Progenitor cell of endocrine pancreas (in vitro differentiated cells): ENCODE measurements around the gene TMTC4. TPM values are rescaled to one million over a fixed set of nuclear protein-coding genes. Genes with fewer than 3 reads are reported as not detected.
"Not testable (repeated sequence)": the region's sequence is repeated elsewhere in the genome, so short reads cannot be mapped to it uniquely, and the experiment has no call there.

ENCODE experiments used
- DNase-seq: peaks from one replicate; pipeline ENCODE4 v3.0.0; 2021; ENCODE audit warnings: low spot score; ENCODE audit not compliant: unreplicated experiment
- H3K27ac Mint-ChIP-seq: 2 replicates; pipeline ENCODE4 v1.8.0; 2021; ENCODE audit warnings: mild to moderate bottlenecking, moderate library complexity, mixed read lengths
- H3K27me3 Mint-ChIP-seq: 2 replicates; pipeline ENCODE4 v1.8.0; 2021; ENCODE audit warnings: mixed read lengths
- H3K36me3 Mint-ChIP-seq: 2 replicates; pipeline ENCODE4 v1.8.0; 2022; ENCODE audit warnings: mixed read lengths; ENCODE audit not compliant: insufficient read depth
- H3K4me1 Mint-ChIP-seq: 2 replicates; pipeline ENCODE4 v1.8.0; 2021; ENCODE audit warnings: low read depth, mixed read lengths
- H3K4me3 Mint-ChIP-seq: 2 replicates; pipeline ENCODE4 v1.8.0; 2021; ENCODE audit warnings: low read depth, mild to moderate bottlenecking, moderate library complexity, mixed read lengths
- H3K9me3 Mint-ChIP-seq: 2 replicates; pipeline ENCODE4 v1.8.0; 2021; ENCODE audit warnings: low read depth, mixed read lengths
- total RNA-seq: library from RNA; stranded (reverse); gene quantifications from 2 replicates; pipeline ENCODE4 v1.2.1, GENCODE V29; 2021
- TF ChIP-seq, protein P1 (sequence below): fragments of 200-600 bp; sonication (generic); IDR thresholded peaks from one replicate; pipeline ENCODE4 v1.5.0; 2021; ENCODE audit warnings: antibody characterized with exemption, mild to moderate bottlenecking; ENCODE audit not compliant: unreplicated experiment

Gene TMTC4
- total RNA-seq, 1 donor from 2014 or later, result 52.7 TPM

DNA sequence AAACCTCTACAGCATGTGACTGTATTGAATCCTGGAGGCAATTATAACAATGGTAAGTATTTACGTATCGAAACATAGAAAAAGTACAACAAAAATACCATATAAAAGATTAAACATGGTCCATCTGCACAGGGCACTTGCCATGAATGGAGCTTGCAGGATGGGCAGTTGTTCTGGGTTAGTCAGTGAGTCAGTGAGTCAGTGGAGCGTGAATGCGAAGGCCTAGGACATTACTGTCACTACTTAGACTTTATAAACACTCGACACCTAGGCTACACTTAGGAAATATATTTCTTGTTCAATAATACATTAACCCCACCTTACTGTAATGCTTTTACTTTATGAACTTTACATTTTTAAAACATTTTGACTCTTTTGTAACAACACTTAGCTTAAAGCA is 35.6 kb upstream of the TMTC4 start:
- peaks cover 3% of the 10 kb centered on the region for H3K27me3 Mint-ChIP-seq
- no peaks in the 10 kb centered on the region for H3K4me1 Mint-ChIP-seq
- H3K36me3 Mint-ChIP-seq, result no peaks in the 10 kb centered on the region
- no peak overlapping the region for H3K4me3 Mint-ChIP-seq
- TF ChIP-seq, protein P1, sequence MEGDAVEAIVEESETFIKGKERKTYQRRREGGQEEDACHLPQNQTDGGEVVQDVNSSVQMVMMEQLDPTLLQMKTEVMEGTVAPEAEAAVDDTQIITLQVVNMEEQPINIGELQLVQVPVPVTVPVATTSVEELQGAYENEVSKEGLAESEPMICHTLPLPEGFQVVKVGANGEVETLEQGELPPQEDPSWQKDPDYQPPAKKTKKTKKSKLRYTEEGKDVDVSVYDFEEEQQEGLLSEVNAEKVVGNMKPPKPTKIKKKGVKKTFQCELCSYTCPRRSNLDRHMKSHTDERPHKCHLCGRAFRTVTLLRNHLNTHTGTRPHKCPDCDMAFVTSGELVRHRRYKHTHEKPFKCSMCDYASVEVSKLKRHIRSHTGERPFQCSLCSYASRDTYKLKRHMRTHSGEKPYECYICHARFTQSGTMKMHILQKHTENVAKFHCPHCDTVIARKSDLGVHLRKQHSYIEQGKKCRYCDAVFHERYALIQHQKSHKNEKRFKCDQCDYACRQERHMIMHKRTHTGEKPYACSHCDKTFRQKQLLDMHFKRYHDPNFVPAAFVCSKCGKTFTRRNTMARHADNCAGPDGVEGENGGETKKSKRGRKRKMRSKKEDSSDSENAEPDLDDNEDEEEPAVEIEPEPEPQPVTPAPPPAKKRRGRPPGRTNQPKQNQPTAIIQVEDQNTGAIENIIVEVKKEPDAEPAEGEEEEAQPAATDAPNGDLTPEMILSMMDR, result no peak
- no peak overlapping the region for H3K27ac Mint-ChIP-seq
- no peak for DNase-seq
- no peaks in the 10 kb centered on the region for H3K9me3 Mint-ChIP-seq

DNA sequence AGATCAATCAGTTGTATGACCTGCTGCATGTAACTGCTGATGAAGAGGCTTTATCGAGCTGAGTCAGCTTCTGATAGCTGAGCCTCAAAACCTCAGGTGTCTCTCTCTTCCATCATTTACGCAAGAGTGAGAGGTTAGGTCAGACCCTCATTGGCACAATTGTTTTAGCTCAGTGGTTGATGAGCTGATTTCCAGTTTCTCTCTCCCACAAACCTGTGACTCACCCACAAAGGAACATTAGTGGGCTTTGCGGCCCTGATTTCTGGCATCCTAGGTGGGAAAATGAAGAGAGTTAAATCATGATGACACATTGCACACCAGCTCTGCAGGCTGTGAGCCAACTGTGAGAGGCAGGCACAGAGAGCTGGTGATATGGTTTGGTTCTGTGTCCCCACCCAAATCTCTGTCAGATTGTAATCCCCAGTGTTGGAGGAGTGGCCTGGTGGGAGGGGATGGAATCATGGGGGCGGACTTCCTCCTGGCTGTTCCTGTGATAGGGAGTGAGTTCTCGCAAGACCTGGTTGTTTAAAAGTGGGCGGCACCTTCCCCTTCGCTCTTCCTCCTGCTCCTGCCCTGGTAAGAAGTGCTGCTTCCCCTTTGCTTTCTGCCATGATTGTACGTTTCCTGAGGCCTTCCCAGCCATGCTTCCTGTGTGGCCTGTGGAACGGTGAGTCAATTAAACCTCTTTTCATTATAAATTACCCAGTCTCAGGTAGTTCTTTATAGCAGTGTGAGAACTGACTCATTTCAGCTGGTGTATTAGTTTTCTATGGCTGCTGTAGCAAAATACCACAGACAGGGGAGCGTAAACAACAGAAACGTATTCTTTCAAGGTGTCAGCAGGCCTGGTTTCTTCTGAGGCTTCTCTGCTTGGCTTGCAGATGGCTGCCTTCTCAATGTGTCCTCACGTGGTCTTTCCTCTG is 33.5 kb upstream of the TMTC4 start:
- Mint-ChIP-seq H3K4me3 (no peak overlapping the region), H3K36me3 (no peaks in the 10 kb centered on the region), H3K4me1 (no peaks in the 10 kb centered on the region), H3K9me3 (no peaks in the 10 kb centered on the region), H3K27me3 (no peaks in the 10 kb centered on the region), H3K27ac (no peak overlapping the region)
- no peak for DNase-seq
- TF ChIP-seq, protein P1, result no peak

DNA sequence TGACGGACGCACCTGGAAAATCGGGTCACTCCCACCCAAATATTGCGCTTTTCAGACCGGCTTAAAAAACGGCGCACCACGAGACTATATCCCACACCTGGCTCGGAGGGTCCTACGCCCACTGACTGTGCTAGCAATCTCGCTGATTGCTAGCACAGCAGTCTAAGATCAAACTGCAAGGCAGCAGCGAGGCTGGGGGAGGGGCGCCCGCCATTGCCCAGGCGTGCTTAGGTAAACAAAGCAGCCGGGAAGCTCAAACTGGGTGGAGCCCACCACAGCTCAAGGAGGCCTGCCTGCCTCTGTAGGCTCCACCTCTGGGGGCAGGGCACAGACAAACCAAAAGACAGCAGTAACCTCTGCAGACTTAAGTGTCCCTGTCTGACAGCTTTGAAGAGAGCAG is 23.7 kb upstream of the TMTC4 start:
- not testable (repeated sequence) for H3K4me3 Mint-ChIP-seq

DNA sequence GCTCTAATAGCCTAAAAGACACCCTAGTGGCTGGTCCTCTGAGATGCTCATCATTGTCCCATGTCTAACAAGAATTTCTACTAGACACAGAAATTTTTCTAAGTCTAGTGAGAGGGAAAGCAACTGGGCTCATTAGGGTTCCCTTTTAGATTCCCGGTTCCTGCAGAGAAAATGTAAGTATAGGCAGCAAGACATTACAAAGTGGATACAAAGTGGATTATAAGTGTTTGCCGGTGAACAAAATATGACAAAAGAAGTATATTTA is 20.8 kb upstream of the TMTC4 start:
- Mint-ChIP-seq H3K9me3 (peaks cover 8% of the 10 kb centered on the region), H3K27ac (no peak overlapping the region), H3K4me1 (no peaks in the 10 kb centered on the region), H3K36me3 (no peaks in the 10 kb centered on the region), H3K4me3 (no peak overlapping the region), H3K27me3 (peaks cover 5% of the 10 kb centered on the region)
- DNase-seq, result no peak
- TF ChIP-seq, protein P1, result no peak

More for the DNA sequence above, 23.7 kb upstream of the TMTC4 start:
- not testable (repeated sequence) for DNase-seq, H3K36me3 Mint-ChIP-seq, H3K27ac Mint-ChIP-seq, H3K9me3 Mint-ChIP-seq, H3K27me3 Mint-ChIP-seq, H3K4me1 Mint-ChIP-seq

DNA sequence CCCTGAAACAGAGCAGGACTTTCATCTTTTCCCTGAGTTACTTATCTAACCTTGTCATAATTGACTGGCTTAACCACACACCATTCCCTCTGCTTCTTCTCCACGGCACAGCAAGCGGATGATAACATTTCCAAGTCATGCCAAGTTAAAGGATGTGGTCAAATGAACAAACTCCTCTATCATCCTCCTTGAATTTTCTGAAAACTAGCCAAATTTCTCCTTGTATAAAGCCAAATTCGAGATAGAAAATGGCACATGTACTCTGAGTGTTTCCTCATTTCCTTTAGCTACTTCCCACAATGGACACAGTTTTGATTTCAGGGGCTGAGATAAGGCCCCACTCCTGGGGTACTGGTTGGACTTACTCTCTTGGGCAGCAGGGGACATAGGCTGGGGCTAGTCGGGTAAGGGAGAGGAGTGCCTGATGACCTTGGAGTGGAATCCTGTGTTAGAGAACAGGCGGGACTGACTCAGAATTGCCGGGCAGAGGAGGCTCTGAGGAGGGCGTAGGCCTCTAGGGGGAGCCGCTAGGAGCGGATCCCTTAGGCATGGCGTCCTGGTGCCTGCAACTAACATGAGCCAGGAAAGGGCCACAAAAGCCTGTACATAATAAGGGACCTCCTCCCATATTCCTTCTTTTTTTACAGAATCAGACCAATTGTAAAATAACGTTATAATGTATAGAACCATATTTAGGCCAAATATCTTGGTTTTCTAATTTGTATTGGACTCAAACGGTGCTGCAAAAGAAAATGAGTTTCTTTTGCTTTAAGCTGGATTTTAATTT is 20.3 kb upstream of the TMTC4 start:
- no peak overlapping the region for H3K4me3 Mint-ChIP-seq
- peaks cover 8% of the 10 kb centered on the region for H3K9me3 Mint-ChIP-seq
- no peaks in the 10 kb centered on the region for H3K4me1 Mint-ChIP-seq
- TF ChIP-seq, protein P1, result peak; percentile 69
- no peak overlapping the region for H3K27ac Mint-ChIP-seq
- peak; percentile 29 for DNase-seq
- no peaks in the 10 kb centered on the region for H3K36me3 Mint-ChIP-seq
- H3K27me3 Mint-ChIP-seq, result peaks cover 5% of the 10 kb centered on the region
